Muscle layer of colon (tissue), 2 donors: Measurements from ENCODE around the gene ICE2.

Experiments used
- H3K27ac ChIP-seq: one replicate; pipeline ENCODE4 v1.7.0; 2013; ENCODE audit warnings: low read depth, mild to moderate bottlenecking, low read length, moderate library complexity
- H3K27me3 ChIP-seq, 2 donors: one replicate each; pipeline ENCODE4 v1.7.0; 2013; ENCODE audit warnings: low read length in 2 of 2, mild to moderate bottlenecking in 2 of 2; ENCODE audit not compliant: insufficient read depth in 2 of 2, control insufficient read depth in 1 of 2
- H3K36me3 ChIP-seq: one replicate; pipeline ENCODE4 v1.7.0; 2013; ENCODE audit warnings: mild to moderate bottlenecking, low read length; ENCODE audit not compliant: insufficient read depth
- H3K4me1 ChIP-seq: one replicate; pipeline ENCODE4 v1.7.0; 2013; ENCODE audit warnings: mild to moderate bottlenecking, low read length; ENCODE audit not compliant: insufficient read depth
- H3K4me3 ChIP-seq, 2 donors: one replicate each; pipeline ENCODE4 v1.7.0; 2013; ENCODE audit warnings: low read length in 2 of 2, low read depth in 1 of 2, mild to moderate bottlenecking in 1 of 2, moderate library complexity in 1 of 2
- H3K9ac ChIP-seq: one replicate; pipeline ENCODE4 v1.7.0; 2013; ENCODE audit warnings: low read length
- H3K9me3 ChIP-seq: one replicate; pipeline ENCODE4 v1.7.0; 2013; ENCODE audit warnings: mild to moderate bottlenecking, low read length
- donor health status: abdominal sarcoma.
- donor health status: Adenocarcinoma of cecum.

Gene ICE2

DNA sequence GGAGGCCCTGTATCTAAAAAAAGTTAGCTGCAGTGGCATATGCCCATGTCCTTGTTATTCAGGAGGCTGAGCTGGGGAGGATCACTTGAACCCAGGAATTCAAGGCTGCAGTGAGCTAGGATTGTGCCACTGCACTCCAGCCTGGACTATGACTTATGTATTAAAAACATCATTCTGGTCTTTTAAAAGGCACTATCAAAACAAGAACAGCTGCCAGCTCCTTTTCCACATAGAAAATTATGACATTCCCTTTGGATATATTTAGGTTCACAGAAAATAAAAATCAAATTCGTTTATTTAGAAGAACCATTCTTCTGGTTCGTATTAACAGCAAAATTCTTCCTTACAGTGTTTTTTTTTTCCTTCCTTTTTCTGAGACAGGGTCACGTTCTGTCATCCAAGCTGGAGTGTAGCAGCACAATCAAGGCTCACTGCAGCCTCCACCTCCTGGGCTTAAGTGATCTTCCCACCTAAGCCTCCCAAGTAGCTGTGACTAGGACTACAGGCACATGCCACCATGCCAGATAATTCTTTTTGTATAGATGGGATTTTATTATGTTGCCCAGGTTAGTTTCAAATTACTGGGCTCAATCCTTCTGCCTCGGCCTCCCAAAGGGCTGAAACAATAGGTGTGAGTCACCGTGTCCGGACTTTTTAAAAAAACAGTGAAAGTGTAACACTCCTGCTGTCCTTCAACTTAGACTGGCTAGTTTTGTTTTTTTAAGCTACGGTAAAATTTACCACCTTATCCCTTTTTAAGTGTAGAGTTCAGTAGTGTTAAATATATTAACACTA, 13.9 kb downstream of the ICE2 start:
- Histone ChIP-seq H3K27ac (no peak overlapping the region), H3K27me3 (no peaks in the 10 kb centered on the region), H3K9me3 (no peaks in the 10 kb centered on the region), H3K4me3 (no peak overlapping the region), H3K36me3 (peaks cover 15% of the 10 kb centered on the region), H3K9ac (no peak overlapping the region), H3K4me1 (no peaks in the 10 kb centered on the region)

DNA sequence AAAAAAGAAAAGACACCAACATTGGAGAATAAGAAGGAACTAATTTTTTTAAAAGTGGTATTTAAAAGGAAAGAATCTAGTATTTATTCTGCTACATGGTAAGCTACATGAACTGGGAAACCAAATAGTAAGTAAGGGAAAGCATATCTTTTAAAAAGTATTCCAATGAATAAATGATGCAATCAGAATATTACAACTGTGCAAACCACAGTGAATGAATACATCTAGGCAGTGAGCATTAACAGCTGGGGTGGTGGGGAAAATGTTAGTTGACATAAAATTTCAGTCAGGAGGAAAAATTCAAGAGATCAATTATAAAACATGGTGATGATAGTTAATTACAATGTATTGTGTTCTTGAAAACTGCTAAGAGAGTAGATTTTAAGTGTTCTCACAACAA, 16.9 kb downstream of the ICE2 start:
- H3K27ac ChIP-seq = no peak overlapping the region

DNA sequence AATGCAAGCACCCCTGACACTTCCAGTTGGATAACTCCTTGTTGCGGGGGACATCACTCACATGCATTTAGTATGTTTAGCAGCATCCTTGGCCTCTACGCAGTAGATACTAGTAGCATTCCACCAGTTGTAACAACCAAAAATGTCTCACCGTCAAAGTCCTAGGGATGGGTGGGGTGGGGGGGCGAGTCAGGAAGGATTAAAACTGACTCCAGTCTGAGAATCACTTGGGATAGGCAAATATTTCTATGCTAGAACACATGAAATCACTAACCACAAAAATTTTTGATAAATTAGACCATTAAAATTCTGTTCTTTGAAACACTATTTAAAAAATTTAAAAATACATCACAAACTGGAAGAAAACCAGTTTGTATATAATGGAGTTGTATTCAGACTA, 18.0 kb downstream of the ICE2 start:
- no peaks in the 10 kb centered on the region for H3K27me3 ChIP-seq
- no peak overlapping the region for H3K9ac ChIP-seq
- H3K36me3 ChIP-seq = peaks cover 10% of the 10 kb centered on the region
- H3K4me1 ChIP-seq = no peaks in the 10 kb centered on the region
- H3K27ac ChIP-seq = no peak overlapping the region
- no peaks in the 10 kb centered on the region for H3K9me3 ChIP-seq
- no peak overlapping the region for H3K4me3 ChIP-seq

More for the DNA sequence above, 16.9 kb downstream of the ICE2 start:
- no peaks in the 10 kb centered on the region for H3K27me3 ChIP-seq
- no peak overlapping the region for H3K9ac ChIP-seq
- no peaks in the 10 kb centered on the region for H3K4me1 ChIP-seq
- H3K36me3 ChIP-seq = peaks cover 11% of the 10 kb centered on the region
- H3K9me3 ChIP-seq = no peaks in the 10 kb centered on the region
- H3K4me3 ChIP-seq = no peak overlapping the region

DNA sequence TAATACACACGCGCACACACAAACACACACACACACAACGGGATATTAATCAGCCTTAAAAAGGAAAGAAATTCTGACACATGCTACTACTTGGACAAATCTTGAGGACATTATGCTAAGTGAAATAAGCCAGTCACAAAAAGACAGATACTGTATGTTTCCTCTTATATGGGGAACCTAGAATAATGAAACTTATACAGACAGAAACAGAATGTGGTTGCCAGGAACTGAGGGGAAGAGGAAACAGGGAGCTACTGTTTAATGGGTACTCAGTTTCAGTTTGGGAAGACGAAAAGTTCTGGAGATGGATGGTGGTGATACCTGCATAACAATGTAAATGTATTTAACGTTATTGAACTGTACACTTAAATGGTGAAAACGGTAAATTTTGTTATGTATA, 20.2 kb downstream of the ICE2 start:
- Histone ChIP-seq H3K9ac (no peak overlapping the region), H3K4me1 (no peaks in the 10 kb centered on the region), H3K9me3 (no peaks in the 10 kb centered on the region), H3K27me3 (no peaks in the 10 kb centered on the region), H3K36me3 (peaks cover 18% of the 10 kb centered on the region), H3K4me3 (no peak overlapping the region), H3K27ac (no peak overlapping the region)

DNA sequence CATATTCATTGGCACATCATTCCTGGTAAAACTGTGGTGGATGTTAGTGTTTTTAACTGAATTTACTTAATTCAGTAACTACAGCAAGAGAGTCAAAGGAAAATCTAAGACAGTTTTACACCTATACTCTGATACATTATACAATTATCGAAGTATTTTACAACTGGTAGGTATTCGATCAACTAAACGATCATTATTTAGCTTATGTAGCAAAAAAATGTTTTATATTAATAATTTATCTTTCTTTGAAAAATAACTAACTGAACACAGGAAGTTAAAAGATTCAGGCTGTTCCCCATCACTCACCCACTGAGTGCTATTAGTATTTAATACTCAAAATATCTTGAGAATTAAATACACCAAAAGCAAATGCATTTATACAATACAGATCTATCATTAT, 21.0 kb downstream of the ICE2 start:
- Histone ChIP-seq H3K4me1 (no peaks in the 10 kb centered on the region), H3K4me3 (no peak overlapping the region), H3K27me3 (no peaks in the 10 kb centered on the region), H3K27ac (no peak overlapping the region), H3K36me3 (peaks cover 26% of the 10 kb centered on the region), H3K9me3 (no peaks in the 10 kb centered on the region), H3K9ac (no peak overlapping the region)

DNA sequence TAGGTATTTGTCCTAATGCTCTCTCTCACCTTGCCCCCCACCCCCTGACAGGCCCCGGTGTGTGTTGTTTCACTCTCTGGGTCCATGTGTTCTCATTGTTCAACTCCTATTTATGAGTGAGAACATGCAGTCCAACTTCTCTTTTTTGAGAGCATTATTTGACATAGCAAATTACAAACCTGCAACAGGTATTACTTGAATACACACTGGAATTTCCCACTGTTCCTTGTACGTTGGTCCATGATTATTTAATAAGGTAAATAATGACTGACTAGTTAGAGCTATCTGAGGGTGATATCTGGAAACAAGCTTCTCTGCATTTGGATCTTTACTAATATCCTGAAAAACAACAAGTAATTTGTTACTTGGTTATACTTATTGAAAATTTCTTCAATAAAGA, 24.1 kb downstream of the ICE2 start:
- no peak overlapping the region for H3K4me3 ChIP-seq
- no peak overlapping the region for H3K27ac ChIP-seq
- peaks cover 30% of the 10 kb centered on the region for H3K36me3 ChIP-seq
- H3K9ac ChIP-seq = no peak overlapping the region
- no peaks in the 10 kb centered on the region for H3K27me3 ChIP-seq
- no peaks in the 10 kb centered on the region for H3K4me1 ChIP-seq
- no peaks in the 10 kb centered on the region for H3K9me3 ChIP-seq

DNA sequence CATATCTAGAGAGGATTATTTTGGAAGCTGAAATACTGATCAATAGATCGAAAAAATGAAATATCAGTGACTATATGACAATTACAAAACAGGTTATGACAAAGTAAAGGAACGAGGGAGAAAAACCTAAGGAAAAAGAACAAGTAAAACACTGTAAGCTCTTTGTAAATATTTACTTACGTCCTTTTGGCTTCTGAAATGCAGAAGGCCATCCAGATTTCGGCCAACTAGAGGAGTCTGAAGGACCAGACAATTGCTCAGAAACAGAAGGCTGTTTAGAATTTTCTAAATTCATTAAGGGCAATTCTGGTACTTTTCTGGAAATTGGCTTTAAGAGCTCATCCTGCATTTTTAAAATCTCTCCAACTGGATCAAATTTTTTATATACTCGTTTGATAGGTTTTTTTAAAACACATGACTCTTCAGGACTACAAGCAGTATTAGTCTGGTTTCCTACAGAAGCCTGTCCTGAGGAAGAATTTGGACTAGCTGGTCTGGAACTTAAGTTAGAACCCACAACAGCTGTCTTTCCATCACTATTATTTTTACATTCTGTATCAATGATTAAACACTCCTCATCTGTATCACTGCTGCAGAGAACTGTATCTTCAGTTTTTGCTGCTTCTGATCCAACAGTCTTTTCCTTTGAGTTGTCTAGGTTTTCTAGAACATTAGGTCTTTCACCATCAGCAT, 30.1 kb downstream of the ICE2 start:
- no peak overlapping the region for H3K9ac ChIP-seq
- no peak overlapping the region for H3K27ac ChIP-seq
- H3K4me3 ChIP-seq = no peak overlapping the region
- H3K4me1 ChIP-seq = no peaks in the 10 kb centered on the region
- no peaks in the 10 kb centered on the region for H3K27me3 ChIP-seq
- H3K36me3 ChIP-seq = peaks cover 18% of the 10 kb centered on the region
- no peaks in the 10 kb centered on the region for H3K9me3 ChIP-seq

DNA sequence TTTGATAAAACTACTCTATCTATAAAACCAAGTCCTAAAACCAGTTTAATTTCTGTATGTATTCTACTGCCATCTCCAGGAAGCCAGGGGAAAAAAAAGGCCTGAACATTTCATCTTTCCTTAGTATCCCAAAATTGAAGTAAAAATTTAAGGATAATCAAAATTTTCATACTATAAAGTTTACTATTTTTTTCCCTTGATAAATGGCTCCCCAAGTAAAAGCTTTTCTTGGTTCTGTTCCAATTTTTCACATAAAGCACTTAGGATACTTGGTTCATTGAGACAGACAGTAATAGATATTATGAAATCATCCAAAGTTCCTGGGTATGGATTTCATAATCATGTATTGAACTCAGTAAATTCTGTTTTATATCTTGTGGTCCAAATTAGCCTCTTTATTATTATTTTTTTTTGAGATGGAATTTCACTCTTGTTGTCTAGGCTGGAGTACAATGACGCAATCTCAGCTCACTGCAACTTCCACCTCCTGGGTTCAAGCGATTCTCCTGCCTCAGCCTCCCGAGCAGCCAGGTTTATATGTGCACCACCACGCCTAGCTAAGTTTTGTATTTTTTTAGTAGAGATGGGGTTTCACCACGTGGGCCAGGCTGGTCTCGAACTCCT, 34.5 kb downstream of the ICE2 start:
- Histone ChIP-seq H3K4me3 (no peak overlapping the region), H3K9ac (no peak overlapping the region), H3K27me3 (no peaks in the 10 kb centered on the region), H3K9me3 (no peaks in the 10 kb centered on the region), H3K27ac (no peak overlapping the region), H3K4me1 (no peaks in the 10 kb centered on the region), H3K36me3 (peaks cover 11% of the 10 kb centered on the region)

DNA sequence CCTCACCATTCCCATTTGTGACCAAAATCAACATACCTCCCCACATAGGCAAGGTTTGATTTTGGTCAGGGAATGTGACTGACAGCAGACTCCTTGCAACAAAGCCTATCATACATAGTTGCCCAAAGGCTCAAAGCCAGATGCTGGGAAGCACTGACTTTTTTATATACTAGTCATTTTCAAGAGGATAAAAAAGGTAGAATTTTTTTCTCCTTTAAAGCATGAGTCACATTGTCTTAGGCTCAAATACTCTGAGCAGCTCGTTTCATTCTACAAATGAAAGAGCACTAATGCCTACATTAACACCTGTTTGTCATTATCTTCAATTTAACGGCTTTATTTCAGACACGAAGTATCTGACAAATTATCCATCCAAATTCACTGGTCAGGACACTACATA, 36.2 kb downstream of the ICE2 start:
- Histone ChIP-seq H3K9me3 (no peaks in the 10 kb centered on the region), H3K27me3 (no peaks in the 10 kb centered on the region), H3K36me3 (peaks cover 4% of the 10 kb centered on the region), H3K4me1 (no peaks in the 10 kb centered on the region), H3K4me3 (no peak overlapping the region), H3K27ac (no peak overlapping the region), H3K9ac (no peak overlapping the region)

DNA sequence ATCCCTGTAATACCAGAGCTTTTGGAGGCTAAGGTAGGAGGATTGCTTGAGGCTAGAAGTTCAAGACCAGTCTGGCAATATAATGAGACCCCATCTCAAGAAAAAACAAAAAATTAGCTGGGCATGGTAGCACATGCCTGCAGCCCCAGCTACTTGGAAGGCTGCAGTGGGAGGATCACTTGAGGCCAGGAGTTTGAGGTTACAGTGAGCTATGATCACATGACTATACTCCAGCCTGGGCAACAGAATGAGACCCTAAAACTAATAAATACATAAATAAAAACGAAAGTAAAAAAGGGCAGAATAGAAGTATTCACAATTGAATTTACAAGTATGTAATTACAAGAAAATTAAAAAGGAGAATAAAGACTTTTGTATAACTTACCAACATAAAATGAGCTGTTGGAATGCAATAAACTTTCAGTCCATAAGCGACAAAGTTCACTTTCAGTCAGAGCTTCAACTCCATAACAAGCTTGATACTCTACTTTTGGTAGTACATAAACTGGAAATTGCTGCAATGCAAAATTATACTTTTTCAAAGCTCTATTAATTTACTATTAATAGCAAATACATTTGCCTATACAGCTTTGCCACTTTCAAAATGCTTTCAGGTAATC, 36.8 kb downstream of the ICE2 start:
- no peaks in the 10 kb centered on the region for H3K27me3 ChIP-seq
- H3K9me3 ChIP-seq = no peaks in the 10 kb centered on the region
- H3K4me1 ChIP-seq = no peaks in the 10 kb centered on the region
- no peak overlapping the region for H3K9ac ChIP-seq
- H3K36me3 ChIP-seq = peaks cover 4% of the 10 kb centered on the region
- no peak overlapping the region for H3K27ac ChIP-seq
- H3K4me3 ChIP-seq = no peak overlapping the region

DNA sequence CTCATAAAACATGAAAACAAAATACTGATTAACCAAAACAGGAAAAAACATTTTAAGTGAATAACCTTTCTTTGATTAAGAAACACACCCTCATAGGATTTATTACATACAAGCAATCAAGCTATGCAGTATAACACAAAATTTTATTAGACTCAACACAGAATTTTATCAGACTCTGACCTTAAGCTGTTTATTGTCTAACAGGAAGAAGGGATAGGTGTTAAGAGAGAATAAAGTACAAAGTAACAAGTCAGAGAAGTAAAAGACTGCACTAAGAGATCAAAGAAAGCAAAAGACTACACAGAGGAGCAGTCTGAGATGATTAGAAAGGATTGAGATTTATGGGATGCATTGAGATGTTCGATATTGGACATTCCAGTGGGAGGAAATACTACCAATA, 37.6 kb downstream of the ICE2 start:
- H3K27me3 ChIP-seq = no peaks in the 10 kb centered on the region
- no peaks in the 10 kb centered on the region for H3K4me1 ChIP-seq
- H3K9ac ChIP-seq = no peak overlapping the region
- H3K36me3 ChIP-seq = peaks cover 4% of the 10 kb centered on the region
- no peak overlapping the region for H3K4me3 ChIP-seq
- no peak overlapping the region for H3K27ac ChIP-seq
- H3K9me3 ChIP-seq = no peaks in the 10 kb centered on the region
